HFFc6 (cell line): ENCODE results near the gene MEGF10. TPM values are rescaled to one million over a fixed set of nuclear protein-coding genes. Genes with fewer than 3 reads are reported as not detected.

Experiments
- DNase-seq: peaks from one replicate; pipeline ENCODE4 v3.0.0-alpha.2; 2018
- H3K27ac Mint-ChIP-seq: 2 replicates; pipeline ENCODE4 v1.8.0; 2020; ENCODE audit warnings: mild to moderate bottlenecking, mixed read lengths
- H3K27me3 Mint-ChIP-seq: 2 replicates; pipeline ENCODE4 v1.8.0; 2021; ENCODE audit warnings: mild to moderate bottlenecking, moderate library complexity, mixed read lengths; ENCODE audit not compliant: insufficient read depth
- H3K36me3 Mint-ChIP-seq: 2 replicates; pipeline ENCODE4 v1.8.0; 2021; ENCODE audit warnings: low read depth, mixed read lengths
- H3K4me1 Mint-ChIP-seq: 2 replicates; pipeline ENCODE4 v1.8.0; 2020; ENCODE audit warnings: low read depth, mixed read lengths
- H3K4me3 Mint-ChIP-seq: 2 replicates; pipeline ENCODE4 v1.8.0; 2020; ENCODE audit warnings: mild to moderate bottlenecking, moderate library complexity, mixed read lengths
- H3K9me3 Mint-ChIP-seq: 2 replicates; pipeline ENCODE4 v1.8.0; 2020; ENCODE audit warnings: mild to moderate bottlenecking, mixed read lengths
- total RNA-seq, 6 experiments: library from RNA; stranded (reverse); fragmentation: NEBNext Ultra II Directional; extraction: Animal tissue kit (Norgen Biotek cat#: 25700); gene quantifications; 2 replicates in 1 of 6; 3 replicates in 5 of 6; pipeline ENCODE4 v1.2.3, GENCODE V29; 2021
- TF ChIP-seq, protein P1 (sequence below): fragments of 200-600 bp; sonication (generic); IDR thresholded peaks from 2 replicates; pipeline ENCODE4 v1.5.0; 2021; ENCODE audit warnings: antibody characterized with exemption, mild to moderate bottlenecking

MEGF10 gene
- total RNA-seq, 6 experiments from 2014 or later = not detected

DNA sequence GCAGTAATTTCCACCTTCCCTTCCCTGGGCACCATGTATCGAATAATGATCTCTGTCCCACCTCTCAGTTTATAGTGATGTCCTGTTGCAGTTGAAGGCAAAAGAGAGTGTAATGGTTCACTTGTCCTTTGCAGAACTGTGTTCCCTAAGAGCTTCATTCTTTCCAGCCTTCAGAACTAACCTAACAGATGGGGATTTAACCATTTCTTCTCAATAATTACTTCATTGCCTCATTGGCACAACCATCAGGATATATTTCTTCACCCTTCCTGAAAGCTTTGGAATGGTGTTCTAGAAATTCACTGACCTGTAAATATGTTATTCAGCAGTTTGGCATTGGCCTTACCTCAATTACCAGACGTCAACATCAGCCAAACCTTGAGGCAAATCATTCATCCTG, 142.9 kb downstream of the MEGF10 start:
- TF ChIP-seq, protein P1, sequence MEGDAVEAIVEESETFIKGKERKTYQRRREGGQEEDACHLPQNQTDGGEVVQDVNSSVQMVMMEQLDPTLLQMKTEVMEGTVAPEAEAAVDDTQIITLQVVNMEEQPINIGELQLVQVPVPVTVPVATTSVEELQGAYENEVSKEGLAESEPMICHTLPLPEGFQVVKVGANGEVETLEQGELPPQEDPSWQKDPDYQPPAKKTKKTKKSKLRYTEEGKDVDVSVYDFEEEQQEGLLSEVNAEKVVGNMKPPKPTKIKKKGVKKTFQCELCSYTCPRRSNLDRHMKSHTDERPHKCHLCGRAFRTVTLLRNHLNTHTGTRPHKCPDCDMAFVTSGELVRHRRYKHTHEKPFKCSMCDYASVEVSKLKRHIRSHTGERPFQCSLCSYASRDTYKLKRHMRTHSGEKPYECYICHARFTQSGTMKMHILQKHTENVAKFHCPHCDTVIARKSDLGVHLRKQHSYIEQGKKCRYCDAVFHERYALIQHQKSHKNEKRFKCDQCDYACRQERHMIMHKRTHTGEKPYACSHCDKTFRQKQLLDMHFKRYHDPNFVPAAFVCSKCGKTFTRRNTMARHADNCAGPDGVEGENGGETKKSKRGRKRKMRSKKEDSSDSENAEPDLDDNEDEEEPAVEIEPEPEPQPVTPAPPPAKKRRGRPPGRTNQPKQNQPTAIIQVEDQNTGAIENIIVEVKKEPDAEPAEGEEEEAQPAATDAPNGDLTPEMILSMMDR = no peak
- H3K4me1 Mint-ChIP-seq = no peaks in the 10 kb centered on the region
- no peaks in the 10 kb centered on the region for H3K9me3 Mint-ChIP-seq

DNA sequence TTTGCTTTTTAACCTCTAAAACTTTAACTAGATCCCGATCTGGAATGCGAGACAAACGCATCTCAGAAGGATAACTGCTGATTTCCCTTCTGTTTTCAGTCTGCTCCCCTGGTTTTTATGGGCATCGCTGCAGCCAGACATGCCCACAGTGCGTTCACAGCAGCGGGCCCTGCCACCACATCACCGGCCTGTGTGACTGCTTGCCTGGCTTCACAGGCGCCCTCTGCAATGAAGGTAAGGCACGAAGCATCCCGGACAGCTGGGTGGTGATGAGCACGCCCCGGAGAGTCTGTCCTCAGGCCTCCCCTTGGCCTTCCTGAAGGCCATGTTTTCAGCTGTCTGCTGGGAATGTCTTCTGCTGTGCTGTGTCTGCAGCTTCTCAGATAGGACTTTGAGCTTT, 144.0 kb downstream of the MEGF10 start:
- TF ChIP-seq, protein P1 = no peak
- no peaks in the 10 kb centered on the region for H3K4me1 Mint-ChIP-seq
- H3K4me3 Mint-ChIP-seq = no peak overlapping the region
- no peaks in the 10 kb centered on the region for H3K9me3 Mint-ChIP-seq
- no peaks in the 10 kb centered on the region for H3K36me3 Mint-ChIP-seq
- H3K27ac Mint-ChIP-seq = no peak overlapping the region
- H3K27me3 Mint-ChIP-seq = peaks cover 10% of the 10 kb centered on the region
- no peak for DNase-seq

More for the DNA sequence above, 142.9 kb downstream of the MEGF10 start:
- H3K4me3 Mint-ChIP-seq = no peak overlapping the region
- no peak overlapping the region for H3K27ac Mint-ChIP-seq
- peaks cover 10% of the 10 kb centered on the region for H3K27me3 Mint-ChIP-seq
- H3K36me3 Mint-ChIP-seq = no peaks in the 10 kb centered on the region
- no peak for DNase-seq

DNA sequence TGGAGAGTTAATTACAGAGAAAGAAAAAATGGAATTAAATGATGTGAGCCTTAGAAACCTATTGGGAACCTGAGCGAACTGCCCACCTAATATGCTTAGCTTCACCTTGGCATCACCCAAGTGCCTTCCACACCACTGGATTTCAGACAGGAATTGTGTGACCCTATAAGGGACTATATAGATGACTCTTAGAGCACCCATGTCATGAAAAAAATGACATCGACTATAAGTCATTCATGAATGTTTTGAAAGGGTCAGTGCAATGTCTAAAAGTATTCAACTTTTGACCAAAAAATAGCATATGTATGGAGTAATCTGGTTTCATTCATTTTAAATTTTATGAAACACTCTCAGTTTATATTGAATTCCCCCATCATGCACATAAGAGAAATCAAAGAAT, 145.2 kb downstream of the MEGF10 start:
- Mint-ChIP-seq H3K9me3 (no peaks in the 10 kb centered on the region), H3K4me3 (no peak overlapping the region), H3K36me3 (no peaks in the 10 kb centered on the region), H3K27me3 (peaks cover 12% of the 10 kb centered on the region), H3K27ac (no peak overlapping the region), H3K4me1 (peaks cover 4% of the 10 kb centered on the region)
- TF ChIP-seq, protein P1 = no peak
- no peak for DNase-seq

DNA sequence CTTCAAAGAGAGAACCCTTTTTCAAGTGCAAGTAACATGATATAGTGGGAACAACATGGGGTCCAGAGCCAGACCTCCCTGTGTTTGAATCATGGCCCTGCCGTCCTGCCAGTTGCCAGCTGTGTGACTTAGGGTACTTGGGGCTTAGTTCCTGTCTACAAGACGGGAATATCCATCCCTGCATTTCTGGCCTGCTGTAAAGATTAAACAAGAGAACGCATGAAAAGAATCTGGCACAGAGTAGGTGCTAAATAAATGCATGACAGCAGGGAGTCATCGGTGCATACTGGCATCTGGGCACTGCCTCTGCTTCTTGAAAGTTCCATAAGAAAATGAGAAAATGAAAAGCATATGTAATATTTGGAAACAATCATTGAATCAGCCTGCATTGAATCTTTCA, 149.0 kb downstream of the MEGF10 start:
- Mint-ChIP-seq H3K27me3 (peaks cover 10% of the 10 kb centered on the region; the same call in 1 of the 2 replicates), H3K36me3 (no peaks in the 10 kb centered on the region), H3K9me3 (no peaks in the 10 kb centered on the region), H3K27ac (no peak overlapping the region), H3K4me1 (peaks cover 9% of the 10 kb centered on the region), H3K4me3 (no peak overlapping the region)
- TF ChIP-seq, protein P1 = no peak
- DNase-seq = no peak

DNA sequence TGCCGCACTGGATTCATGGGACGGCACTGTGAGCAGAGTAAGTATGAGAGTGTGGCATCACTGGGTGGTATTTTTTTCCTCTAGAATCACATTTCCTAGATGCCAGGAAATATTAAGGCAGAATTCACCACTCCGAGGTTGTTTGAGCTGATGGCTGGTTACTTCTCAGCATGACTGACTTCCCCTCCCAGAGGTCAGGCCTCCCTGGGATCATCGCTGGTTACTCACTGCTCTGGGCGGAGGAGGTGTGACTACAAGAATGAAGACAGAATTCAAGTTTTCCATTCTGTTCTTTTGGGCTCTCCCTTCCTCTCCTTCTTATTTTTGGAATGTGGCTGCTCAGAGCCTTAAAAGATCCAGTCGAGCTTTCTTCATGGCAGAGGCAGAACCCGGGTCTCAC, 150.2 kb downstream of the MEGF10 start:
- Mint-ChIP-seq H3K36me3 (no peaks in the 10 kb centered on the region), H3K9me3 (no peaks in the 10 kb centered on the region), H3K27me3 (peaks cover 14% of the 10 kb centered on the region; the same call in 1 of the 2 replicates), H3K4me3 (no peak overlapping the region), H3K4me1 (peaks cover 9% of the 10 kb centered on the region), H3K27ac (no peak overlapping the region)
- TF ChIP-seq, protein P1 = no peak
- DNase-seq = no peak
